ENCODE data around the gene SLC35E2B.
"Not testable (repeated sequence)": the region's sequence is repeated elsewhere in the genome, so short reads cannot be mapped to it uniquely, and the experiment has no call there.

Gene SLC35E2B

DNA sequence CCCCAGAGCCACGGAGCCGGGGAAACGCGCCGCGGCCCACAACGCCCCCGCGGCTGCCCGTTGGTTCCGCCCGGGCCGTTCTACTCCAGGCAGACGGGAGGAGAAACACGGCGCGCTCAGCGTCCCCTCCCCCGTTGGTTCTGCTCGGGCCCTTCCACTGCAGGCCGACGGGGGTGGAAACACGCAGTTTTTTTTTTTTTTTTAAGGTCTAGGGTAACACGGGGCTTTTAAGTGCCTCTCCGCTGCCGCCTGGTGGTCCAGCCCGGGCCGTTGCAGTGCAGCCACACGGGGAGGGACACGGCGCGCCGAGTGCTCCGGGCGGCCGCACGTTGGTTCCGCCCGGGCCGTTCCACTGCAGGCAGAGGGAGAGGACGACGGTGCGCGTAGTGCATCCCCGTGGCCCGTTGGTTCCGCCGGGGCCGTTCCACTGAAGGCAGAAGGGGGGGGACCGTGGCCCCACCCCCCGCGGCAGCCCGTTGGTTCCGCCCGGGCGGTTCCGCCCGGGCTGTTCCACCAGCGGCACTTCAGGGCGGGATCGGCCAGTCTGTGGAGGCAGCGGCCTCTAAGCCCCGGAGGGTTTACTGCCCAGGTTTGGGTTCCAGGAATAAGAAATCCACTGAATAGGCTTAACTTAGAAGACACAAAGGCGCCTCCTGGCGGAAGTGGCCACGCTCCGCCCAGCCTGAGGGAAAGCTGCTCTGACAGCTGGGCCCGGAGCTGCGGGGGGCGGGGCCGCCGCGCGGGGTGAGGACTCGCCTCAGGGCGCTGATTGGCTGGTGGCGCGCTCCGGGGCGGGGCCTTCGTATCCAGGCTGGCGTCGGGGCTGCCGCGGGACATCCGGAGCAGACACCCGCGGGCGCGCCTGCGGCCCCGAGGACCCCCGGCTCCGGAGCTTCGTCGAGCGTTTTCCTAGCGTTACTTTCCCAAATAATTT lies at the start of gene SLC35E2B:
Gene SLC35E2B, minus strand, starts transcription at position 82 of the 934 bp plus-strand sequence. CDS start 16,096 bp downstream, outside the sequence.
- DNase-seq (ENCODE audit: low read depth) = peak; percentile 93

DNA sequence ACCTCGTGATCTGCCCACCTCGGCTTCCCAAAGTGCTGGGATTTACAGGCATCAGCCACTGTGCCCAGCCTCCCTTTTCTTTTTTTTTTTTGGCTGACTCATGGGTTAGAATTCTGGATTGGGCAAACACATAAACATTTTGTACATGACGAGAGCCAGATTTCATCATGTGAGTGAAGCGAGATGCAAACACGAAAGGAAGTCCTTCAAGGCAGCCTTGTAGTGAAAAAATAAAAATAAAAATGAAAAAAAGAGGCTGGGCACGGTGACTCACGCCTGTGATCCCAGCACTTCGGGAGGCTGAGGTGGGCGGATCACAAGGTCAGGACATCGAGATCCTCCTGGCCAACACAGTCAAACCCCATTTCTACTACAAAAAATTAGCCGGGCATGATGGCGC lies 48.4 kb upstream of the SLC35E2B start:
- peak; percentile 99 for DNase-seq (ENCODE audit: low read depth)

DNA sequence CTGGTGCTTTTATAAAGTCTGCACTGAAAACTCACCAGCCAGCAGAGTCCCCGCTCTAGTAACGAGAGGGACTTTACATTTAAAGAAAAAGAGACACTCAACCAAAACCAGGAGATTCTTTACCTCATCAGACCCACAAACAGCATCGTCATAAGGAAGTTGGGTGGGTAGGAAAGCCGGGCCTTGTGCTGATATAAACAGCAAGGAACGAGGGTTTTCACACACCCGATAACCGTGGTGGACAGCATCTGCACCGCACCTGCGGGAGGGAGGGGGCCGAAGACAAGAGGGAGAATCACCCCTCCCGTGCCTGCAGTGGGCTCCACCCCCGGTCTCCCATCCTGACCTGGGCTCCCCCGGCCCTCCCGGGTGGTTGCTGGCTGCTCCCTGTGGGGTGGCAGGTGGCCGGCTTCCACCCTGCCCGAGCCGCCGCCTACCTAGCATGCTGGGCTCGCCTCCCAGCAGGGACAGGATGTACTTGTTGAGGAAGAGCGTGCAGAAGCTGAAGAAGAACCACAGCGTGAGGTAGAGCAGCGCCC lies 46.3 kb upstream of the SLC35E2B start:
- DNase-seq (ENCODE audit: low read depth) = not testable (repeated sequence)

DNA sequence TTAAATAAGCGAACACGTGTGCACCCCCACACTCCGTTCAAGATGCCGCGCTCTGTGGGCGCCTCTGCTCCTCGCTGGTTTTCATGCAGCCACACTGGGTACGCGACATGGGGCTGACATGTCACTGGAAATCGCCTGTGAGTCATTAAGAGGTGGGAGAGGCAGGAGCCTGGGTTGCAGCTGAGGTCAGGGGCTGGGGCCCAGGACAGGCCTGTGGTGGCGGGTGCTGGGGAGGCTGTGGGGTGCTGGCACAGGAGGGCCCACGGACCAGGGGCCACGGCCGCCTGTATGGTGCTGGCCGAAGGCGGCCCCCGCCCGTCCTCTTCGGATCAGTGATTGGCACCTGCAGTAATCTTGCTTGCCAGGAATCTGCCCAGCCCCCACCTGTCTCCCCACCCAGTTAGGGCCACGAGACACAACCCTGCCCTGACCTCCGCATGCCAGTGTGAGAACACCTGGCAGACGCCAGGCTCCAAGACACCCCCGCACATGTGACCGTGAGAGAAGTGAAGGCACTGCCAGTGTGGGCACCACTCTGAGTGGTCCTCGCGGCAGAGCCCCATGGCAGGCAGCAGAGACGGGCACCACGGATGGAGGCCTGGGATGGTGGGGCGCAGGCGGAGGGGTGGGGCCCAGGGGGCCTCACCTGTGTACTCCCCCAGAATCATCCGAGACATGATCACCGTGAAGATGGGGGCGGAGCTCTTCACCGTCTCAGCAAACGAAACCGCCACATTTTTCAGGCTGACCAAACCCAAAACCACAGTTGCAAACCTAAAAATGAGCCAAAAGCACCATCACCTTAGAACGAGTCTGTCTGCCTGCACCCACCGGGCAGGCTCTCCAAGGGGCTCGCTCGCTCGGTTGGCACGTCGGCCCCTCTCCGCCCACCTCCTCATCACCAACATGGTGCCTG lies 45.3 kb upstream of the SLC35E2B start:
- DNase-seq (ENCODE audit: low read depth) = not testable (repeated sequence)

DNA sequence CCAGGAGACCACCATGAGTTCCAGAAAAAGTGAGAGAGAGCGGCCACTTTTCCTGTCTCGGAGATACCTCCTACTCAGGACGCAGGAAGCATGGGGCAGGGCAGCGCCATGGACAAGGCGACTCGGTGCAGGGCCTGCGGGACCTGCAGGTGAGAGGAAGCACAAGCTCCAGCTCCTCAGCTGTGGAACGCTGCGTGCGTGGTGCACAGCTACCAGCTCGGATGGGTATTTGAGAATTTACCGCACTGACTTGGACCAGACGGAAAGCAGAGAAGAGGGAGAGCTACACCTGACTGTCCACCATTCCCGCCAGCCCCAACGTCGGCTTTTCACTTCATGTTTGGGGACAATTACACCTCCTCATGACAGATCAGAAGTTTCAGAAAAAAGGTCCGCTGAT lies 39.8 kb upstream of the SLC35E2B start:
- no peak for DNase-seq (ENCODE audit: low read depth)

GRCh38 chr1:1730870-1731269 lies 38.3 kb upstream of the SLC35E2B start:
- no peak for DNase-seq (ENCODE audit: low read depth)

GRCh38 chr1:1730230-1730629 lies 37.6 kb upstream of the SLC35E2B start:
- not testable (repeated sequence) for DNase-seq (ENCODE audit: low read depth)

DNA sequence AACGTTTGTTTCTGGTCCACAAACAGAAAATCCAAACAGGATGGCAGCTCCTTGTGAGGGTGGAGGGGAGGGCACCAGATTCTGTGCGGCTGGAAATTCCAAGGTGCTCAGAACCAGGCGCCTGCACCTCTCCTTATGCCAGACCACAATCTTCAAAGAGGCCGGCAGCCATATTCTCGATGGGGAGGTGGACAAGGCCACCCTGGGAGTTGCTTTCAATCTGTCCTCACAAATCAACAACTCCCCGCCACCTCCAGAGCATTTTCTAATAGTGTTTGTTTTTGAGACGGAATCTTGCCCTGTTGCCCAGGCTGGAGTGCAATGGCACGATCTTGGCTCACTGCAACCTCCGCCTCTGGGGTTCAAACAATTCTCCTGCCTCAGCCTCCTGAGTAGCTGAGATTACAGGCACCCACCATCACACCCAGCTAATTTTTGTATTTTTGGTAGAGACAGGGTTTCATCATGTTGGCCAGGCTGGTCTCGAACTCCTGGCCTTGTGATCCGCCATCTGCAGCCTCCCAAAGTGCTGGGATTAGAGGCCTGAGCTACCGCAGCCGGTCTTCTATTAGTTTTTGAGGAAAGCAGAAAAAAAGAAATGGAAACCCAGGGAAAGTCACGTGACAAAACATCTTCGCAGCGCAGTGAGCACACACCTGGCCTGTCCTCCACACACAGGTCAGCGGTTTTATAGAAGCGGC lies 36.7 kb upstream of the SLC35E2B start:
- not testable (repeated sequence) for DNase-seq (ENCODE audit: low read depth)

DNA sequence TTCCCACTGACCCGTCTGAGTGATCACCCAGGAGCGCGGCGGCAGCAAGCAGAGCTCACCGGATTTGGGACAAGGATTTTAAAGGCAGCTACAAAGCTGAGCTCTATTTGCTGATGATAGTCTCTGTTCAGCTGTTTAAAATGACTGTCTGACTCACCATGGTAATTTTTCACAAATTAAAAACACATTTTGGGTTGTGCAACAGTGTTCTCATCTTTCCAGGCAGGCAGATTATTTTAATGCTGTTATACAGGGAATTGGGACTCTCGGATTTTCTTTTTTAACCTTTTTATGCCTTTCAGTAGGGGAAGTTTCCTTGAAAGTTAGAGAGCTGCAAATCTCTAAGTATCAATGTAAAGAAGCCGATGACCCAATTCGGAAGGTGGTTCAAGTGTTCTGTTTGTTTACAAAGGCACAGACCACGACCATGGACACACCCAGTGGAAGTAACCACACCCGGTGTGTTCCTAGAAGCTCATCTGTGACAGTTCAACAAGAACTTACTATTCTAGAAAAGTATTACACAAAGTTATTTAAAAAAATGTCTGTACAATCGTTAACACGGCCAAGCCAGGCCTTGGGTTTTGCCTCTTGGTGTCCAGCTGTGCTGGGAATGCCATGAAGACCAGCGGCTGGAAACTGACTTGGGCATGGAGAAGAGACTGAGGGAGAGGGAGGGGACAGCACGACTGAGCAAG lies 35.9 kb upstream of the SLC35E2B start:
- peak; percentile 41 for DNase-seq (ENCODE audit: low read depth)

- DNase-seq (ENCODE audit: low read depth) = not testable (repeated sequence)
Observed at GRCh38 chr1:1727131-1727651, 34.6 kb upstream of the SLC35E2B start.

GRCh38 chr1:1726088-1726487 lies 33.5 kb upstream of the SLC35E2B start:
- DNase-seq (ENCODE audit: low read depth) = not testable (repeated sequence)

DNA sequence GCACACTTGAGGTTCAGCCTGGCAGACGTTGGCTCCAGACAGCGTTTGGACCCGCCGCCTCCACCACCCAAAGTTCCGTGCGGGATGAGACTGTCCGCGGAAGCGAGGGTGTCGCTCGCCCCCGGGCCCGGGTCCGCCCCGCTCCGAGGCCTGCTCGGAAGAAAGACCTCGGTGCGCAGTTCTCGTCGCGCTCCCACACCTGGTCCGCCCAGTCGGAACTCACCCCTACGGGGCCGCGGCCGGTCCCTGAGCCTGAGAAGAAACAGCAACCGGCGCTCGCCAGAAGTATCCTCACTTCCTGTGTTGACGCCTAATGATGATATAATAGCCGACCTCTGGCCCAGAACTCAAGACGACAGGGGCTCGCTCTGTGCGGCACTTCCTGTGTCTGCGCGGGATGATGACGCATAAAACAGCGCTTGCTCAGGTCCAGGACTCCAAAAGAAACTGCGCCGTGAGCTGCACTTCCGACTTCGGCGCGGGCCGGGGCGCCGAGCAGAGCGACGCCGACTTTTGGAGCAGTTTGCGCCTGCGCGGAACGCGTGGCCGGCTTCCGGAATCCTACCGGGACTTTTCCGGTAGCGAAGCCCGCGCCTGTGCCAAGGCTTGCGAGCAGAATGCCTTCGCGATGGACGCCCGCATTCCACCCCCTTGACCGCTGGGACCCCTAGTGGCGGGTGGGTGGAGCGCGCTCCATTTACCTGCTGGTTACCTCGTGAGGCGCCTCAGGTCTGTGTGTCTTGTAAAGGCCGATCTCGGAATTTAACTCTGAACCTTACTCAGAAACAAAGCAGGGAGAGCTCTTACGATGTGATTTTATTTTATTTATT lies 31.7 kb upstream of the SLC35E2B start, which contains the start of gene CDK11A:
Gene CDK11A, minus strand, starts transcription at position 323 of the 830 bp plus-strand sequence. CDS start 1,539 bp downstream, outside the sequence.
- peak; percentile 100 for DNase-seq (ENCODE audit: low read depth)

GRCh38 chr1:1721201-1721600 lies 28.6 kb upstream of the SLC35E2B start:
- DNase-seq (ENCODE audit: low read depth) = no peak

GRCh38 chr1:1715109-1715883 lies 22.7 kb upstream of the SLC35E2B start:
- DNase-seq (ENCODE audit: low read depth) = not testable (repeated sequence)

DNA sequence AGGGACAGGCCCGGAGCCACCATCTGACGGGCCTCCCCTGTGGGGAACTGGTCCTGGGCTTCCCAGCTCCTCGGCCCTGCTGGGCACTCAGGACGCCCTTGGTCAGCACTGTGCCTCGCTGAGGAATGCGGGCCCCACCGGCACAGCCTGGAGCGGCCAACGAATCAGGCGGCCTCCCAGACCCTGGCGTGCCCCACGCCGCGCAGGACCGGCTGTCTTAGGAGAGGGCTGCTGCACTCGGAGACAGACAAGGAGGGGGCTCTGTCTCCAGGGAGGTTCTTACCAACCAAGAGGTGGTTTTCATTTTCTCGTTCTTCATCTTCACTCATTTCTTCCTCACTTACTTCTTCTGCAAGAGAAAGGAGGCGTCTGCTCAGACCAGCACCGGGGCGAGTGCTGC lies 15.3 kb upstream of the SLC35E2B start:
- not testable (repeated sequence) for DNase-seq (ENCODE audit: low read depth)

- not testable (repeated sequence) for DNase-seq (ENCODE audit: low read depth)
Observed at GRCh38 chr1:1707241-1707640, 14.6 kb upstream of the SLC35E2B start.

DNA sequence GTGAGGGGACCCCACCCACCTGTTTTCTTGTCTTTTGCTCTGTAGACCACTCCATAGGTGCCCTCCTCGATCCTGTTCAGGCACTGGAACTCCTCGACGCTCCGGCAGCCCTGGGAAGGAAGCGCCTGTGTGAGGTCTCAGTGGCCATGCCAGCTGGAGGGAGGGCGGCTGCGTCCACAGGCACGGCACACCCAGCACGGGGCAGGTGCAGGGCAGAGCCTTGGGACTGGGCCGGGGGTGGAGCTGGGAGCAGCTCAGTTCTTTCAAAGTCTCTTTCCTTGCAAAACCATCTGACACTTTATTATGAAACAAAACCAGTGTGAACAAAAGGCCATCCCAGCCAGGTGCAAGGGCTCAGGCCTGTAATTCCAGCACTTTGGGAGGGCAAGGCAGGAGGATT lies 13.0 kb upstream of the SLC35E2B start:
- not testable (repeated sequence) for DNase-seq (ENCODE audit: low read depth)

- DNase-seq (ENCODE audit: low read depth) = not testable (repeated sequence)
Observed at GRCh38 chr1:1704284-1704957, 11.8 kb upstream of the SLC35E2B start.
